ENCODE data around the gene PHACTR1. TPM values are rescaled to one million over a fixed set of nuclear protein-coding genes. Genes with fewer than 3 reads are reported as not detected.

The PHACTR1 gene
- polyA plus RNA-seq, 3 donors = 1.3 to 3.2 (median 1.6) TPM

GRCh38 chr6:13331516-13332348 lies 615.2 kb downstream of the PHACTR1 start:
- 45 to 65% (median 57%) methylated on average over 13 of the region's 13 CpGs for WGBS, 3 donors
- H3K27ac ChIP-seq (ENCODE audit: low read depth, low read length) = no peak overlapping the region

- no peak overlapping the region for H3K27ac ChIP-seq (ENCODE audit: low read depth, low read length)
- 78 to 84% (median 78%) methylated on average over 2 of the region's 2 CpGs for WGBS, 3 donors
These were observed 615.8 kb downstream of the PHACTR1 start for GRCh38 chr6:13332349-13332706.

- WGBS, 3 donors = 35 to 49% (median 42%) methylated on average over 3 of the region's 3 CpGs
These were observed 618.4 kb downstream of the PHACTR1 start for GRCh38 chr6:13334953-13335352.

DNA sequence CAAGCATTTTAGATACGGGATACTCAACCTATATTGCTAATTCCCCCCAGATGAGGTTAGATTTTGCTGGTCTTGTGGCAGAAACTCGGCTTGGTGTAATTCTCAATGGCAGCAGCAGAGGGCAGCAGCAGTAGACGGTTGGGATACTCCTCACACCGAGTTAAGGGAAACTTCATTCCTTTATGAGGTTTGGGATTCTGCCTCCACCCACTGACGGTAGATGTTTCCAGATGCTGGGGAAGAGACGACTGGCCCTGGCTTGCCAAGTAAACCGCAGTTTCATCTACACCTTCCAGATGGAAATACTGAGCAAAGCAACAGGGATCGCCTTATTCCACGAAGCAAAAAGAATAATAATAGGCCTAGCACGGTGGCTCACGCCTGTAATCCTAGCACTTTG lies 620.0 kb downstream of the PHACTR1 start:
- H3K27ac ChIP-seq (ENCODE audit: low read depth, low read length) = no peak overlapping the region
- WGBS, 3 donors = 23 to 30% (median 27%) methylated on average over 11 of the region's 11 CpGs

More at GRCh38 chr6:13334953-13335352, 618.4 kb downstream of the PHACTR1 start:
- H3K27ac ChIP-seq (ENCODE audit: low read depth, low read length) = no peak overlapping the region

GRCh38 chr6:13338038-13338437 lies 621.5 kb downstream of the PHACTR1 start:
- 66 to 82% (median 69%) methylated on average over 5 of the region's 5 CpGs for WGBS, 3 donors
- no peak overlapping the region for H3K27ac ChIP-seq (ENCODE audit: low read depth, low read length)

All from adipose tissue (tissue), 3 donors.